Suppressor macrophage treated with lipopolysaccharide for 1 hour (primary cell): Measurements from ENCODE around the gene ABCC3.
A peak's percentile ranks its signal among the peaks of the same experiment; 100 is the strongest.

Experiments used
- DNase-seq, 3 donors: peaks; one replicate each; pipeline ENCODE4 v3.0.0-alpha.2; 2020 to 2022

The ABCC3 gene

GRCh38 chr17:50634224-50634914 is at the start of gene ABCC3:
Gene ABCC3, plus strand, starts transcription at chr17:50634881. Its CDS starts 56 bp downstream, at chr17:50634937.
- peak; percentile 77 to 84 (median 83) for DNase-seq

- DNase-seq: no peak
Measured at GRCh38 chr17:50585346-50585745, 49.3 kb upstream of the ABCC3 start.

GRCh38 chr17:50585891-50586290 is 48.8 kb upstream of the ABCC3 start:
- no peak for DNase-seq

GRCh38 chr17:50586421-50587247 is 48.0 kb upstream of the ABCC3 start:
- DNase-seq: no peak

GRCh38 chr17:50587571-50587970 is 47.1 kb upstream of the ABCC3 start:
- DNase-seq: no peak

GRCh38 chr17:50588391-50589049 is 46.2 kb upstream of the ABCC3 start:
- no peak for DNase-seq

GRCh38 chr17:50589095-50589705 is 45.5 kb upstream of the ABCC3 start:
- no peak for DNase-seq

- DNase-seq: no peak
Measured at GRCh38 chr17:50590946-50591737, 43.5 kb upstream of the ABCC3 start.

- no peak for DNase-seq
Measured at GRCh38 chr17:50593321-50593720, 41.4 kb upstream of the ABCC3 start.

- DNase-seq: peak in 2 of 3 donors; percentile 16 to 22
Measured at GRCh38 chr17:50594128-50594823, 40.4 kb upstream of the ABCC3 start.

- DNase-seq: no peak
Measured at GRCh38 chr17:50594892-50595291, 39.8 kb upstream of the ABCC3 start.

- DNase-seq: peak in 2 of 3 donors; percentile 26 to 45
Measured at GRCh38 chr17:50596191-50597037, 38.3 kb upstream of the ABCC3 start.

- DNase-seq: no peak
Measured at GRCh38 chr17:50598487-50598886, 36.2 kb upstream of the ABCC3 start.

- no peak for DNase-seq
Measured at GRCh38 chr17:50599606-50600005, 35.1 kb upstream of the ABCC3 start.

- no peak for DNase-seq
Measured at GRCh38 chr17:50601823-50602375, 32.8 kb upstream of the ABCC3 start.

- no peak for DNase-seq
Measured at GRCh38 chr17:50602836-50603235, 31.8 kb upstream of the ABCC3 start.

- peak in 1 of 3 donors; percentile 24 for DNase-seq
Measured at GRCh38 chr17:50603340-50603739, 31.3 kb upstream of the ABCC3 start.

- no peak for DNase-seq
Measured at GRCh38 chr17:50604513-50604912, 30.2 kb upstream of the ABCC3 start.

- DNase-seq: no peak
Measured at GRCh38 chr17:50605429-50605828, 29.3 kb upstream of the ABCC3 start.

- DNase-seq: no peak
Measured at GRCh38 chr17:50607522-50608175, 27.0 kb upstream of the ABCC3 start.
